Esophagus squamous epithelium (tissue), 4 donors: Measurements from ENCODE around the gene RPL18.

Experiments
- CTCF ChIP-seq, 6 experiments: fragments of 450-650 bp in 4 of 6; fragments of 200-600 bp in 2 of 6; sonication (generic) in 2 of 6; IDR thresholded peaks; one replicate each; pipeline ENCODE4 v1.5.1; 2016 to 2019; ENCODE audit warnings: antibody characterized with exemption in 6 of 6, mild to moderate bottlenecking in 4 of 6, moderate library complexity in 4 of 6
- POLR2A ChIP-seq, 4 donors: fragments of 450-650 bp; IDR thresholded peaks; one replicate each; pipeline ENCODE4 v1.6.1; 2017; ENCODE audit warnings: antibody characterized with exemption in 4 of 4, mild to moderate bottlenecking in 4 of 4, moderate library complexity in 3 of 4

DNA sequence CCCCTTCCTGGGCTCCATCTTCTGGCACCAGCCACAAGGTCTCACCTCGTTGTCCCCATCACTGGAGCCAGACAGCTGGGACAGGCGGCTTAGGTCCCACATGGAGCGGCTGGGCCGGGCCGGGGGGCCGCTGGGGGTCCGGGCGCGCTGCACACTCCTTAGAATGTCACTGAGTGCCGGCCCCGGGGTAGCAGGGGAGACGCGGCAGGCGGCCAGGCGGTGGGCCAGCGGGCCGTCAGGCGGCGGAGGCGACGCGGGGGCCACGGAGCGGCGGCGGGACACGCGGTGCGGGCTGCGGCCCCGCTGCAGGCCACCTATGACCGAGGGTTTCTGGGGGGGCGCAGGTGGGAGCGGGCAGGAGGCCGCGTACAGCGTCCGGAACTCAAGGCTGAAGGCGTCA lies 15.5 kb downstream of the RPL18 start:
- TF ChIP-seq POLR2A (IDR thresholded peaks at IDR 0.05) (no peak), CTCF (IDR thresholded peaks at IDR 0.05) (no peak)
